ENCODE data around the gene FAM156B. TPM values are rescaled to one million over a fixed set of nuclear protein-coding genes. Genes with fewer than 3 reads are reported as not detected.
A peak's percentile ranks its signal among the peaks of the same experiment; 100 is the strongest.
"Not testable (repeated sequence)": the region's sequence is repeated elsewhere in the genome, so short reads cannot be mapped to it uniquely, and the experiment has no call there.

FAM156B gene
- total RNA-seq, 1 donor from 2014 or later, result 6.8 TPM

GRCh38 chrX:52913681-52914080 lies 16.6 kb downstream of the FAM156B start:
- not testable (repeated sequence) for H3K4me3 ChIP-seq (ENCODE audit: low read depth, low read length); H3K36me3 ChIP-seq (ENCODE audit: control insufficient read depth, insufficient read depth, low read length); DNase-seq (ENCODE audit: low read depth); FAIRE-seq; H3K27me3 ChIP-seq (ENCODE audit: control insufficient read depth, insufficient read depth, low read length)

- H3K27me3 ChIP-seq (ENCODE audit: control insufficient read depth, insufficient read depth, low read length); H3K36me3 ChIP-seq (ENCODE audit: control insufficient read depth, insufficient read depth, low read length); FAIRE-seq; DNase-seq (ENCODE audit: low read depth); H3K4me3 ChIP-seq (ENCODE audit: low read depth, low read length): not testable (repeated sequence)
These were observed 17.6 kb downstream of the FAM156B start for GRCh38 chrX:52914704-52915103.

GRCh38 chrX:52923781-52924241 lies 26.7 kb downstream of the FAM156B start:
- no peak for TF ChIP-seq CTCF (IDR thresholded peaks at IDR 0.05; ENCODE audit: insufficient read depth, low read length, severe bottlenecking)
- peak; percentile 60 for DNase-seq (ENCODE audit: low read depth)
- no peak for FAIRE-seq

GRCh38 chrX:52930214-52930613 lies 33.1 kb downstream of the FAM156B start:
- H3K4me3 ChIP-seq (ENCODE audit: low read depth, low read length); H3K36me3 ChIP-seq (ENCODE audit: control insufficient read depth, insufficient read depth, low read length); FAIRE-seq; H3K27me3 ChIP-seq (ENCODE audit: control insufficient read depth, insufficient read depth, low read length); DNase-seq (ENCODE audit: low read depth): not testable (repeated sequence)

More at GRCh38 chrX:52923781-52924241, 26.7 kb downstream of the FAM156B start:
- Histone ChIP-seq H3K36me3 (ENCODE audit: control insufficient read depth, insufficient read depth, low read length) (no peaks in the 10 kb centered on the region), H3K4me3 (ENCODE audit: low read depth, low read length) (no peak overlapping the region), H3K27me3 (ENCODE audit: control insufficient read depth, insufficient read depth, low read length) (no peaks in the 10 kb centered on the region)

GRCh38 chrX:52933213-52933612 lies 36.1 kb downstream of the FAM156B start:
- no peak overlapping the region for H3K4me3 ChIP-seq (ENCODE audit: low read depth, low read length)
- FAIRE-seq (no peak), DNase-seq (ENCODE audit: low read depth) (no peak)
- no peak for TF ChIP-seq CTCF (IDR thresholded peaks at IDR 0.05; ENCODE audit: insufficient read depth, low read length, severe bottlenecking)
- no peaks in the 10 kb centered on the region for H3K27me3 ChIP-seq (ENCODE audit: control insufficient read depth, insufficient read depth, low read length)
- no peaks in the 10 kb centered on the region for H3K36me3 ChIP-seq (ENCODE audit: control insufficient read depth, insufficient read depth, low read length)

- DNase-seq (ENCODE audit: low read depth), result no peak
- peak overlapping the region; percentile 71 for H3K4me3 ChIP-seq (ENCODE audit: low read depth, low read length)
- H3K36me3 ChIP-seq (ENCODE audit: control insufficient read depth, insufficient read depth, low read length), result no peaks in the 10 kb centered on the region
- TF ChIP-seq CTCF (IDR thresholded peaks at IDR 0.05; ENCODE audit: insufficient read depth, low read length, severe bottlenecking), result no peak
- FAIRE-seq, result no peak
- no peaks in the 10 kb centered on the region for H3K27me3 ChIP-seq (ENCODE audit: control insufficient read depth, insufficient read depth, low read length)
These were observed 37.0 kb downstream of the FAM156B start for GRCh38 chrX:52933976-52934703.

- peak; percentile 74 for DNase-seq (ENCODE audit: low read depth)
- peak; percentile 72 for TF ChIP-seq CTCF (IDR thresholded peaks at IDR 0.05; ENCODE audit: insufficient read depth, low read length, severe bottlenecking)
- no peak for FAIRE-seq
- Histone ChIP-seq H3K36me3 (ENCODE audit: control insufficient read depth, insufficient read depth, low read length) (no peaks in the 10 kb centered on the region), H3K4me3 (ENCODE audit: low read depth, low read length) (peak overlapping the region; percentile 71), H3K27me3 (ENCODE audit: control insufficient read depth, insufficient read depth, low read length) (no peaks in the 10 kb centered on the region)
These were observed 37.8 kb downstream of the FAM156B start for GRCh38 chrX:52934704-52935469.

GRCh38 chrX:52935470-52935784 lies 38.3 kb downstream of the FAM156B start:
- peak; percentile 55 for FAIRE-seq
- H3K4me3 ChIP-seq (ENCODE audit: low read depth, low read length), result peak overlapping the region; percentile 71
- not testable (repeated sequence) for H3K36me3 ChIP-seq (ENCODE audit: control insufficient read depth, insufficient read depth, low read length); DNase-seq (ENCODE audit: low read depth); H3K27me3 ChIP-seq (ENCODE audit: control insufficient read depth, insufficient read depth, low read length)

- H3K36me3 ChIP-seq (ENCODE audit: control insufficient read depth, insufficient read depth, low read length); DNase-seq (ENCODE audit: low read depth); H3K27me3 ChIP-seq (ENCODE audit: control insufficient read depth, insufficient read depth, low read length); FAIRE-seq; H3K4me3 ChIP-seq (ENCODE audit: low read depth, low read length): not testable (repeated sequence)
These were observed 43.6 kb downstream of the FAM156B start for GRCh38 chrX:52940704-52941103.

- not testable (repeated sequence) for DNase-seq (ENCODE audit: low read depth); FAIRE-seq; H3K36me3 ChIP-seq (ENCODE audit: control insufficient read depth, insufficient read depth, low read length); H3K4me3 ChIP-seq (ENCODE audit: low read depth, low read length); H3K27me3 ChIP-seq (ENCODE audit: control insufficient read depth, insufficient read depth, low read length)
These were observed 44.6 kb downstream of the FAM156B start for GRCh38 chrX:52941728-52942127.

Data from bronchial epithelial cell (primary cell).